ENCODE data around the gene ASPRV1.

ASPRV1 gene

GRCh38 chr2:69988086-69988635 is 26.7 kb upstream of the ASPRV1 start:
- DNase-seq (ENCODE audit: low read depth) = no peak

- no peak for DNase-seq (ENCODE audit: low read depth)
Measured at GRCh38 chr2:69986691-69987090, 25.3 kb upstream of the ASPRV1 start.

- DNase-seq (ENCODE audit: low read depth) = peak; percentile 76
Measured at GRCh38 chr2:69985688-69986087, 24.3 kb upstream of the ASPRV1 start.

GRCh38 chr2:69985216-69985615 is 23.8 kb upstream of the ASPRV1 start:
- DNase-seq (ENCODE audit: low read depth) = no peak

GRCh38 chr2:69983392-69983966 is 22.0 kb upstream of the ASPRV1 start:
- DNase-seq (ENCODE audit: low read depth) = no peak

GRCh38 chr2:69979902-69980807 is 18.7 kb upstream of the ASPRV1 start:
- DNase-seq (ENCODE audit: low read depth) = peak; percentile 76

- no peak for DNase-seq (ENCODE audit: low read depth)
Measured at GRCh38 chr2:69977906-69978482, 16.6 kb upstream of the ASPRV1 start.

GRCh38 chr2:69977186-69977585 is 15.8 kb upstream of the ASPRV1 start:
- no peak for DNase-seq (ENCODE audit: low read depth)

- DNase-seq (ENCODE audit: low read depth) = no peak
Measured at GRCh38 chr2:69975853-69976462, 14.5 kb upstream of the ASPRV1 start.

- no peak for DNase-seq (ENCODE audit: low read depth)
Measured at GRCh38 chr2:69975136-69975852, 13.9 kb upstream of the ASPRV1 start.

- DNase-seq (ENCODE audit: low read depth) = peak; percentile 79
Measured at GRCh38 chr2:69973335-69973735, 11.9 kb upstream of the ASPRV1 start.

GRCh38 chr2:69972822-69973221 is 11.4 kb upstream of the ASPRV1 start:
- no peak for DNase-seq (ENCODE audit: low read depth)

- DNase-seq (ENCODE audit: low read depth) = no peak
Measured at GRCh38 chr2:69969991-69970390, 8.6 kb upstream of the ASPRV1 start.

- DNase-seq (ENCODE audit: low read depth) = no peak
Measured at GRCh38 chr2:69969126-69969983, 7.9 kb upstream of the ASPRV1 start.

GRCh38 chr2:69968609-69969008 is 7.2 kb upstream of the ASPRV1 start:
- DNase-seq (ENCODE audit: low read depth) = no peak

- DNase-seq (ENCODE audit: low read depth) = no peak
Measured at GRCh38 chr2:69966496-69966895, 5.1 kb upstream of the ASPRV1 start.

GRCh38 chr2:69965756-69966445 is 4.5 kb upstream of the ASPRV1 start:
- DNase-seq (ENCODE audit: low read depth) = no peak

GRCh38 chr2:69964353-69964841 is 3.0 kb upstream of the ASPRV1 start:
- DNase-seq (ENCODE audit: low read depth) = no peak

- DNase-seq (ENCODE audit: low read depth) = no peak
Measured at GRCh38 chr2:69962986-69963730, 1.7 kb upstream of the ASPRV1 start.
